Esophagus muscularis mucosa (tissue), 4 donors: ENCODE measurements around the gene DOCK1. TPM values are rescaled to one million over a fixed set of nuclear protein-coding genes. Genes with fewer than 3 reads are reported as not detected.

ENCODE experiments used
- DNase-seq: peaks from one replicate; pipeline ENCODE4 v3.0.0-alpha.2; 2017; ENCODE audit errors: extremely low spot score
- H3K27ac ChIP-seq, 4 donors: fragments of 200-600 bp; sonication (generic); replicated peaks in 1 of 4; 1 replicate in 3 of 4; 2 replicates in 1 of 4; pipeline ENCODE4 v1.5.1; 2016 to 2019; ENCODE audit warnings: mild to moderate bottlenecking in 1 of 4
- H3K27me3 ChIP-seq, 4 donors: fragments of 200-600 bp; sonication (generic); one replicate each; pipeline versions ENCODE4 v1.5.1 to v1.6.0; 2016 to 2019
- H3K36me3 ChIP-seq, 4 donors: fragments of 200-600 bp; sonication (generic); one replicate each; pipeline ENCODE4 v1.5.1; 2016 to 2019
- H3K4me1 ChIP-seq, 4 donors: fragments of 200-600 bp; sonication (generic); one replicate each; pipeline ENCODE4 v1.5.1; 2016 to 2019
- H3K4me3 ChIP-seq, 4 donors: fragments of 200-600 bp; sonication (generic); 1 replicate in 2 of 4; 2 replicates in 2 of 4; pipeline ENCODE4 v1.5.1; 2016 to 2019; ENCODE audit warnings: mild to moderate bottlenecking in 4 of 4, moderate library complexity in 1 of 4
- H3K9me3 ChIP-seq, 4 donors: fragments of 200-600 bp; sonication (generic); 1 replicate in 3 of 4; 2 replicates in 1 of 4; pipeline ENCODE4 v1.5.1; 2016 to 2019
- EP300 ChIP-seq: sonication (generic); formaldehyde crosslinking; IDR thresholded peaks from one replicate; pipeline ENCODE4 v1.6.1; 2017; ENCODE audit warnings: antibody characterized with exemption
- POLR2A ChIP-seq: fragments of 450-650 bp; IDR thresholded peaks from one replicate; pipeline ENCODE4 v1.6.1; 2017; ENCODE audit warnings: antibody characterized with exemption, moderate library complexity, mild to moderate bottlenecking, low read depth
- POLR2AphosphoS5 ChIP-seq, 2 donors: sonication (generic); formaldehyde crosslinking; IDR thresholded peaks; one replicate each; pipeline ENCODE4 v1.6.1; 2017; ENCODE audit warnings: antibody characterized with exemption in 2 of 2
- WGBS: methylation state at CpG from one replicate; pipeline ENCODE4 v1.1.5; 2018; 5-methylcytosine and 5-hydroxymethylcytosine counted together
- intact Hi-C: fragments of 100-400 bp; cut with DNase I; formaldehyde crosslinking; loops from one replicate; pipeline ENCODE4 v1.15.1; 2023
- total RNA-seq, 4 donors: library from RNA; depleted of rRNA; stranded (reverse); fragments of >200 nt; gene quantifications; one replicate each; pipeline versions ENCODE4 v1.1.0 to v1.2.1, GENCODE V29; 2016
- TF ChIP-seq, protein P1 (sequence below), 3 experiments: fragments of 200-600 bp in 2 of 3; fragments of 450-650 bp in 1 of 3; sonication (generic) in 2 of 3; IDR thresholded peaks; one replicate each; pipeline ENCODE4 v1.5.1; 2017 to 2019; ENCODE audit warnings: antibody characterized with exemption in 3 of 3, mild to moderate bottlenecking in 2 of 3, moderate library complexity in 1 of 3

Gene DOCK1
- total RNA-seq, 4 donors from 2014 or later = 41.4 to 60.3 (median 55.3) TPM

DNA sequence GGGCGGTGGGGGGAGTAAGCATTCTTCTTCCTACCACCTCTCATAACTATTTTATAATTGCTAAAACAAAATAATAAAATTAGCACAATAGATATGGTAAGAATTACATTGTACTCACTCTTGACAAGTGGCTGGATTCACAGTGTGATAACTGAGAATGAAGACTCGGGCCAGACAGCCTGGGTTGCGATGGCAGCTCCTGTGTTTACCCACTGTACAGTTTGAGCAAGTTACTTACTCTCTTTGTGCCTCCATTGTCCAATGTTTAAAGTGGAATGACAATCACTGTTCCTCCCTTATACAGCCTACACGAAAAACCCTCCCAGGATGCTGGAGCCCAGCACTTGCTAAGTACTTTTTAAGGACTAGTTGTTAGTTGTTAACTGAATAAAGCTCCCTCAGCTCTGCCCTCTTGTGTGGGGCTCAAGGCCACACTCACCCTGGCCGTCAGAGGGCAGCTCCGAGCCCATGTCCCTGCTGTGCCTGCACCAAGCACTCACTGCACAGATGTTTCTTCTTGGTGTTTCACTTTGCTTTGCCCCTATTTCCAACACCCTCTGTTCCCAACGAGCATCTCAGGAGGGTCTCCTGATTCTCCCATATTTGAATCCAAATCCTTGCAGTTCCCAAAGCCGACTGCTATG lies 587.5 kb downstream of the DOCK1 start:
- Histone ChIP-seq H3K9me3 (no peaks in the 10 kb centered on the region), H3K36me3 (no peaks in the 10 kb centered on the region), H3K4me1 (no peaks in the 10 kb centered on the region), H3K27ac (no peak overlapping the region), H3K27me3 (peaks cover 0 to 42% (median 0%) of the 10 kb centered on the region in 4 donors), H3K4me3 (no peak overlapping the region)
- no peak for DNase-seq
- intact Hi-C loops = no loop called here
- 64% methylated on average over 8 of the region's 8 CpGs for WGBS
- TF ChIP-seq EP300 (no peak), POLR2AphosphoS5 (IDR thresholded peaks at IDR 0.05) (no peak), POLR2A (no peak)
- TF ChIP-seq, protein P1, sequence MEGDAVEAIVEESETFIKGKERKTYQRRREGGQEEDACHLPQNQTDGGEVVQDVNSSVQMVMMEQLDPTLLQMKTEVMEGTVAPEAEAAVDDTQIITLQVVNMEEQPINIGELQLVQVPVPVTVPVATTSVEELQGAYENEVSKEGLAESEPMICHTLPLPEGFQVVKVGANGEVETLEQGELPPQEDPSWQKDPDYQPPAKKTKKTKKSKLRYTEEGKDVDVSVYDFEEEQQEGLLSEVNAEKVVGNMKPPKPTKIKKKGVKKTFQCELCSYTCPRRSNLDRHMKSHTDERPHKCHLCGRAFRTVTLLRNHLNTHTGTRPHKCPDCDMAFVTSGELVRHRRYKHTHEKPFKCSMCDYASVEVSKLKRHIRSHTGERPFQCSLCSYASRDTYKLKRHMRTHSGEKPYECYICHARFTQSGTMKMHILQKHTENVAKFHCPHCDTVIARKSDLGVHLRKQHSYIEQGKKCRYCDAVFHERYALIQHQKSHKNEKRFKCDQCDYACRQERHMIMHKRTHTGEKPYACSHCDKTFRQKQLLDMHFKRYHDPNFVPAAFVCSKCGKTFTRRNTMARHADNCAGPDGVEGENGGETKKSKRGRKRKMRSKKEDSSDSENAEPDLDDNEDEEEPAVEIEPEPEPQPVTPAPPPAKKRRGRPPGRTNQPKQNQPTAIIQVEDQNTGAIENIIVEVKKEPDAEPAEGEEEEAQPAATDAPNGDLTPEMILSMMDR (IDR thresholded peaks at IDR 0.05) = no peak

- intact Hi-C loops = no loop called here
- DNase-seq = no peak
- Histone ChIP-seq H3K27ac (no peak overlapping the region), H3K36me3 (no peaks in the 10 kb centered on the region), H3K4me1 (no peaks in the 10 kb centered on the region), H3K4me3 (no peak overlapping the region), H3K27me3 (peaks cover 0 to 46% (median 0%) of the 10 kb centered on the region in 4 donors), H3K9me3 (no peaks in the 10 kb centered on the region)
- no peak for TF ChIP-seq POLR2A
- TF ChIP-seq POLR2AphosphoS5 (IDR thresholded peaks at IDR 0.05) = no peak
- TF ChIP-seq, protein P1 (IDR thresholded peaks at IDR 0.05) = no peak
- TF ChIP-seq EP300 = no peak
- WGBS = 56% methylated on average over 13 of the region's 13 CpGs
Observed at GRCh38 chr10:127496035-127496434, 590.8 kb downstream of the DOCK1 start.

GRCh38 chr10:127497685-127498084 lies 592.5 kb downstream of the DOCK1 start:
- intact Hi-C loops = no loop called here
- peaks cover 0 to 39% (median 0%) of the 10 kb centered on the region in 4 donors for H3K27me3 ChIP-seq
- DNase-seq = no peak
- no peaks in the 10 kb centered on the region for H3K9me3 ChIP-seq
- no peaks in the 10 kb centered on the region for H3K4me1 ChIP-seq
- H3K4me3 ChIP-seq = no peak overlapping the region
- WGBS = 89% methylated on average over 10 of the region's 10 CpGs
- no peak overlapping the region for H3K27ac ChIP-seq
- H3K36me3 ChIP-seq = no peaks in the 10 kb centered on the region
- TF ChIP-seq, protein P1 (IDR thresholded peaks at IDR 0.05) = no peak
- TF ChIP-seq EP300 = no peak
- TF ChIP-seq POLR2AphosphoS5 (IDR thresholded peaks at IDR 0.05) = no peak
- no peak for TF ChIP-seq POLR2A

- intact Hi-C loops = no loop called here
- WGBS = 74% methylated on average over 14 of the region's 14 CpGs
- Histone ChIP-seq H3K27ac (no peak overlapping the region), H3K36me3 (no peaks in the 10 kb centered on the region), H3K9me3 (no peaks in the 10 kb centered on the region), H3K4me1 (no peaks in the 10 kb centered on the region), H3K4me3 (no peak overlapping the region), H3K27me3 (peaks cover 0 to 41% (median 0%) of the 10 kb centered on the region in 4 donors)
- DNase-seq = no peak
- TF ChIP-seq POLR2A = no peak
- TF ChIP-seq, protein P1 (IDR thresholded peaks at IDR 0.05) = no peak
- no peak for TF ChIP-seq EP300
- no peak for TF ChIP-seq POLR2AphosphoS5 (IDR thresholded peaks at IDR 0.05)
Observed at GRCh38 chr10:127498087-127498486, 592.9 kb downstream of the DOCK1 start.

- 66% methylated on average over 8 of the region's 8 CpGs for WGBS
- H3K4me3 ChIP-seq = no peak overlapping the region
- H3K36me3 ChIP-seq = no peaks in the 10 kb centered on the region
- TF ChIP-seq POLR2A = no peak
- TF ChIP-seq, protein P1 (IDR thresholded peaks at IDR 0.05) = no peak
- no peak for TF ChIP-seq POLR2AphosphoS5 (IDR thresholded peaks at IDR 0.05)
- no peak for TF ChIP-seq EP300
- intact Hi-C loops = no loop called here
- H3K27ac ChIP-seq = no peak overlapping the region
- H3K9me3 ChIP-seq = no peaks in the 10 kb centered on the region
- H3K4me1 ChIP-seq = no peaks in the 10 kb centered on the region
- DNase-seq = no peak
- peaks cover 0 to 37% (median 0%) of the 10 kb centered on the region in 4 donors for H3K27me3 ChIP-seq
Observed at GRCh38 chr10:127500127-127500526, 594.9 kb downstream of the DOCK1 start.
